Panc1 (cell line): ENCODE measurements around the gene WDR5. TPM values are rescaled to one million over a fixed set of nuclear protein-coding genes. Genes with fewer than 3 reads are reported as not detected.

Experiments
- ATAC-seq: fragments of 200-7000 bp; cut with Tn5 transposase; 2 replicates; pipeline ENCODE4 v1.9.1; 2020; ENCODE audit warnings: mild to moderate bottlenecking, moderate library complexity
- BruUV-seq: library from RNA; stranded (reverse); fragments of 400-500 nt; replicated peaks from 2 replicates; lab custom pipeline; 2021; lab: Mats Ljungman, UMichigan
- CTCF ChIA-PET: fragments of 300-600 bp; sonication (Branson Sonifier 250); formaldehyde crosslinking; loops from one replicate; lab custom pipeline; 2022; ENCODE audit warnings: antibody characterized with exemption; lab: Charles Lee
- POLR2A ChIA-PET: fragments of 300-600 bp; sonication (Branson Sonifier 250); formaldehyde crosslinking; loops from one replicate; lab custom pipeline; 2022; ENCODE audit warnings: antibody characterized with exemption; lab: Charles Lee
- DNase-seq: peaks from one replicate; pipeline ENCODE4 v3.0.0-alpha.2; 2010; ENCODE audit warnings: low read depth, low spot score
- H3K27ac ChIP-seq: 2 replicates; pipeline ENCODE4 v1.5.1; 2011; ENCODE audit warnings: mild to moderate bottlenecking, low read length, inconsistent platforms
- H3K27me3 ChIP-seq: fragments of 200-500 bp; sonication (Bioruptor generic); 2 replicates; pipeline ENCODE4 v1.6.0; 2014; ENCODE audit warnings: low read length, inconsistent platforms; ENCODE audit not compliant: control insufficient read depth, insufficient read depth
- H3K36me3 ChIP-seq: fragments of 200-500 bp; sonication (Bioruptor generic); 2 replicates; pipeline ENCODE4 v1.5.1; 2014; ENCODE audit warnings: inconsistent platforms, mild to moderate bottlenecking, low read length, moderate library complexity; ENCODE audit not compliant: control insufficient read depth, insufficient read depth
- H3K4me1 ChIP-seq: 2 replicates; pipeline ENCODE4 v1.5.1; 2011; ENCODE audit warnings: inconsistent platforms, mild to moderate bottlenecking, low read length, moderate library complexity; ENCODE audit not compliant: control insufficient read depth, insufficient read depth
- H3K4me3 ChIP-seq, 2 experiments: 2 replicates each; pipeline ENCODE4 v1.5.1; 2011 to 2012; ENCODE audit warnings: low read depth in 2 of 2, low read length in 2 of 2, mild to moderate bottlenecking in 2 of 2, inconsistent platforms in 1 of 2, moderate library complexity in 1 of 2
- H3K9me3 ChIP-seq: fragments of 200-500 bp; sonication (Bioruptor generic); 2 replicates; pipeline ENCODE4 v1.5.1; 2014; ENCODE audit warnings: low read depth, mild to moderate bottlenecking, inconsistent platforms, low read length, moderate library complexity; ENCODE audit not compliant: control insufficient read depth, insufficient read depth
- CTCF ChIP-seq: fragments of 450-650 bp; IDR thresholded peaks from 2 replicates; pipeline ENCODE4 v1.5.1; 2017; ENCODE audit warnings: mild to moderate bottlenecking
- POLR2AphosphoS5 ChIP-seq: IDR thresholded peaks from 2 replicates; pipeline ENCODE4 v1.6.1; 2012; ENCODE audit warnings: mild to moderate bottlenecking, low read depth, low read length, moderate library complexity
- REST ChIP-seq, 2 experiments: IDR thresholded peaks; 2 replicates each; pipeline ENCODE4 v1.6.1; 2011 to 2012; ENCODE audit warnings: low read depth in 2 of 2, control low read depth in 1 of 2, low read length in 1 of 2, mild to moderate bottlenecking in 1 of 2, moderate library complexity in 1 of 2; ENCODE audit not compliant: insufficient read depth in 1 of 2
- SIN3A ChIP-seq: IDR thresholded peaks from 2 replicates; pipeline ENCODE4 v1.6.1; 2012; ENCODE audit warnings: low read depth, mild to moderate bottlenecking, low read length, moderate library complexity, borderline replicate concordance; ENCODE audit not compliant: insufficient read depth
- TCF7L2 ChIP-seq: IDR thresholded peaks from 2 replicates; pipeline ENCODE4 v1.6.1; 2011; ENCODE audit warnings: mild to moderate bottlenecking, low read depth, low read length, inconsistent platforms
- in situ Hi-C: cut with HindIII; loops from 2 replicates; pipeline ENCODE4 v1.10.0; 2016; ENCODE audit warnings: low sequenced_read_pairs, low pct_unique_long_range_greater_than_20kb
- intact Hi-C: fragments of 100-400 bp; cut with micrococcal nuclease; formaldehyde crosslinking; loops from one replicate; pipeline ENCODE4 v1.10.0; 2022; ENCODE audit not compliant: unreplicated experiment
- total RNA-seq: library from RNA; stranded (reverse); gene quantifications from one replicate; pipeline ENCODE4 v1.2.1, GENCODE V29; 2021; ENCODE audit not compliant: unreplicated experiment

WDR5 gene
- total RNA-seq, 1 experiment from 2014 or later, result 36.9 TPM

- in situ Hi-C loops (no loop called here), intact Hi-C loops (no loop called here)
- Histone ChIP-seq H3K9me3 (no peaks in the 10 kb centered on the region), H3K27me3 (no peaks in the 10 kb centered on the region), H3K4me3 (no peak overlapping the region), H3K27ac (peak overlapping the region; percentile 73; the same call in 1 of the 2 replicates), H3K36me3 (no peaks in the 10 kb centered on the region), H3K4me1 (no peaks in the 10 kb centered on the region; the same call in 1 of the 2 replicates)
- POLR2A ChIA-PET, result interaction anchor here (0.7 kb wide), 1 partner anchor 270 kb away, joined by 12 read pairs; no protein-coding TSS in a partner anchor
- TF ChIP-seq CTCF, result no peak
- TF ChIP-seq SIN3A, result no peak
- no peak for TF ChIP-seq POLR2AphosphoS5
- no peak for TF ChIP-seq REST (IDR thresholded peaks at IDR 0.05; ENCODE audit: insufficient read depth in 1 of 2, low read depth in 2 of 2, low read length in 1 of 2)
- peak; percentile 44; the same call in 1 of the 2 replicates for TF ChIP-seq TCF7L2
- CTCF ChIA-PET, result no interaction called here
- ATAC-seq, result no peak
- DNase-seq, result no peak
- no TSS peak for BruUV-seq
These were observed 27.7 kb downstream of the WDR5 start for GRCh38 chr9:134163371-134164196.

GRCh38 chr9:134164879-134165278, 29.0 kb downstream of the WDR5 start:
- H3K27me3 ChIP-seq, result no peaks in the 10 kb centered on the region
- BruUV-seq, result no TSS peak
- DNase-seq (no peak), ATAC-seq (no peak)
- H3K9me3 ChIP-seq, result no peaks in the 10 kb centered on the region
- H3K27ac ChIP-seq, result no peak overlapping the region
- H3K4me1 ChIP-seq, result no peaks in the 10 kb centered on the region; the same call in 1 of the 2 replicates
- intact Hi-C loops (no loop called here), in situ Hi-C loops (no loop called here)
- TF ChIP-seq REST (IDR thresholded peaks at IDR 0.05; ENCODE audit: insufficient read depth in 1 of 2, low read depth in 2 of 2, low read length in 1 of 2), result no peak
- TF ChIP-seq POLR2AphosphoS5, result no peak
- TF ChIP-seq SIN3A, result no peak
- TF ChIP-seq TCF7L2, result no peak
- TF ChIP-seq CTCF, result no peak
- ChIA-PET CTCF (interaction anchor here (0.6 kb wide), 2 partner anchors 383 to 1655 kb away, joined by 7 to 12 read pairs; no protein-coding TSS in a partner anchor), POLR2A (no interaction called here)
- no peaks in the 10 kb centered on the region for H3K36me3 ChIP-seq
- no peak overlapping the region for H3K4me3 ChIP-seq
